Hematopoietic multipotent progenitor cell (in vitro differentiated cells): ENCODE measurements around the gene HMCN2. TPM values are rescaled to one million over a fixed set of nuclear protein-coding genes. Genes with fewer than 3 reads are reported as not detected.

Experiments used
- DNase-seq, 3 donors: peaks; one replicate each; pipeline ENCODE4 v3.0.0-alpha.2; 2011 to 2015; ENCODE audit warnings: low read depth in 2 of 3, low spot score in 2 of 3
- total RNA-seq: library from RNA; depleted of rRNA; stranded (reverse); fragments of >200 nt; gene quantifications from one replicate; pipeline ENCODE4 v1.2.3, GENCODE V29; 2012

HMCN2 gene
- total RNA-seq, 1 donor: under 0.01 TPM

- no peak for DNase-seq
Measured at GRCh38 chr9:130359819-130360218, 94.3 kb downstream of the HMCN2 start.

- DNase-seq: no peak
Measured at GRCh38 chr9:130360672-130361071, 95.1 kb downstream of the HMCN2 start.

- DNase-seq: no peak
Measured at GRCh38 chr9:130361873-130362362, 96.4 kb downstream of the HMCN2 start.

GRCh38 chr9:130362691-130363090 is 97.1 kb downstream of the HMCN2 start:
- DNase-seq: no peak

- no peak for DNase-seq
Measured at GRCh38 chr9:130363755-130364404, 98.3 kb downstream of the HMCN2 start.

GRCh38 chr9:130364619-130365322 is 99.2 kb downstream of the HMCN2 start:
- no peak for DNase-seq

GRCh38 chr9:130365323-130365721 is 99.8 kb downstream of the HMCN2 start:
- DNase-seq: no peak

GRCh38 chr9:130366072-130366471 is 100.5 kb downstream of the HMCN2 start:
- no peak for DNase-seq

- no peak for DNase-seq
Measured at GRCh38 chr9:130366888-130367550, 101.5 kb downstream of the HMCN2 start.

- DNase-seq: peak in 2 of 3 donors; percentile 45 to 60
Measured at GRCh38 chr9:130368631-130369103, 103.1 kb downstream of the HMCN2 start.

GRCh38 chr9:130370226-130370625 is 104.7 kb downstream of the HMCN2 start:
- no peak for DNase-seq

- no peak for DNase-seq
Measured at GRCh38 chr9:130371196-130371966, 105.8 kb downstream of the HMCN2 start.

GRCh38 chr9:130372057-130372456 is 106.5 kb downstream of the HMCN2 start:
- DNase-seq: no peak

GRCh38 chr9:130373679-130374325 is 108.2 kb downstream of the HMCN2 start:
- no peak for DNase-seq

GRCh38 chr9:130377612-130378011 is 112.1 kb downstream of the HMCN2 start:
- no peak for DNase-seq

- DNase-seq: no peak
Measured at GRCh38 chr9:130378875-130379648, 113.5 kb downstream of the HMCN2 start.

GRCh38 chr9:130379649-130379970 is 114.0 kb downstream of the HMCN2 start:
- no peak for DNase-seq

GRCh38 chr9:130380920-130381469 is 115.4 kb downstream of the HMCN2 start:
- DNase-seq: no peak

GRCh38 chr9:130381660-130382059 is 116.1 kb downstream of the HMCN2 start:
- no peak for DNase-seq
